H9 (cell line): ENCODE results near the gene FRY. TPM values are rescaled to one million over a fixed set of nuclear protein-coding genes. Genes with fewer than 3 reads are reported as not detected.

ENCODE experiments used
- DNase-seq: peaks from one replicate; pipeline ENCODE4 v3.0.0-alpha.2; 2017
- H2AFZ ChIP-seq: one replicate; pipeline ENCODE4 v1.6.1; 2013; ENCODE audit warnings: mild to moderate bottlenecking, low read length, control low read depth, moderate library complexity
- H2AK5ac ChIP-seq: 2 replicates; pipeline ENCODE4 v1.6.1; 2013; ENCODE audit warnings: low read length, control low read depth, mixed read lengths; ENCODE audit not compliant: insufficient read length
- H2BK120ac ChIP-seq: one replicate; pipeline ENCODE4 v1.6.1; 2013; ENCODE audit warnings: low read depth, mild to moderate bottlenecking, low read length, control low read depth, inconsistent platforms; ENCODE audit not compliant: poor library complexity, severe bottlenecking
- H2BK12ac ChIP-seq: 2 replicates; pipeline ENCODE4 v1.6.1; 2013; ENCODE audit warnings: low read length, control low read depth, mixed read lengths, low read depth; ENCODE audit not compliant: insufficient read length
- H2BK15ac ChIP-seq: 2 replicates; pipeline ENCODE4 v1.6.1; 2013; ENCODE audit warnings: low read depth, low read length, control low read depth
- H2BK20ac ChIP-seq: one replicate; pipeline ENCODE4 v1.6.1; 2013; ENCODE audit warnings: low read depth, mild to moderate bottlenecking, low read length, control low read depth, inconsistent platforms; ENCODE audit not compliant: poor library complexity, severe bottlenecking
- H2BK5ac ChIP-seq: 2 replicates; pipeline ENCODE4 v1.6.1; 2013; ENCODE audit warnings: low read length, control low read depth, mixed read lengths; ENCODE audit not compliant: insufficient read length
- H3K14ac ChIP-seq: 2 replicates; pipeline ENCODE4 v1.6.1; 2013; ENCODE audit warnings: low read length, control low read depth; ENCODE audit not compliant: insufficient read depth
- H3K18ac ChIP-seq: 2 replicates; pipeline ENCODE4 v1.6.1; 2013; ENCODE audit warnings: low read depth, mild to moderate bottlenecking, mixed read lengths, low read length, control low read depth; ENCODE audit not compliant: insufficient read length
- H3K23ac ChIP-seq: 2 replicates; pipeline ENCODE4 v1.6.1; 2013; ENCODE audit warnings: low read length, control low read depth, mixed read lengths, low read depth; ENCODE audit not compliant: insufficient read length
- H3K23me2 ChIP-seq: 2 replicates; pipeline ENCODE4 v1.6.1; 2013; ENCODE audit warnings: low read depth, mild to moderate bottlenecking, mixed read lengths, low read length, control low read depth; ENCODE audit not compliant: insufficient read length, poor library complexity, severe bottlenecking
- H3K27ac ChIP-seq: 2 replicates; pipeline ENCODE4 v1.5.1; 2013; ENCODE audit warnings: low read length, control low read depth, mixed read lengths, low read depth; ENCODE audit not compliant: insufficient read length
- H3K27me3 ChIP-seq: 2 replicates; pipeline ENCODE4 v1.6.1; 2013; ENCODE audit warnings: low read length, control low read depth, inconsistent platforms; ENCODE audit not compliant: insufficient read depth
- H3K4ac ChIP-seq: 2 replicates; pipeline ENCODE4 v1.6.1; 2013; ENCODE audit warnings: low read depth, mild to moderate bottlenecking, control low read depth, inconsistent platforms, low read length, moderate library complexity
- H3K4me1 ChIP-seq: 2 replicates; pipeline ENCODE4 v1.6.1; 2013; ENCODE audit warnings: low read length, control low read depth, inconsistent platforms; ENCODE audit not compliant: insufficient read depth
- H3K4me2 ChIP-seq: 2 replicates; pipeline ENCODE4 v1.6.1; 2013; ENCODE audit warnings: low read length, control low read depth, mixed read lengths; ENCODE audit not compliant: insufficient read length, insufficient read depth
- H3K56ac ChIP-seq: 2 replicates; pipeline ENCODE4 v1.6.1; 2013; ENCODE audit warnings: low read depth, mild to moderate bottlenecking, mixed read lengths, low read length, control low read depth; ENCODE audit not compliant: insufficient read length
- H3K79me1 ChIP-seq: 2 replicates; pipeline ENCODE4 v1.6.1; 2013; ENCODE audit warnings: low read depth, mild to moderate bottlenecking, moderate library complexity, low read length, control low read depth, inconsistent platforms; ENCODE audit not compliant: insufficient read depth, poor library complexity, severe bottlenecking
- H3K79me2 ChIP-seq: 2 replicates; pipeline ENCODE4 v1.6.1; 2013; ENCODE audit warnings: low read length, control low read depth, inconsistent platforms; ENCODE audit not compliant: insufficient read depth
- H3K9ac ChIP-seq: 2 replicates; pipeline ENCODE4 v1.6.1; 2013; ENCODE audit warnings: low read length, control low read depth, mixed read lengths; ENCODE audit not compliant: insufficient read length; ENCODE audit errors: extremely low read depth
- H3K9me3 ChIP-seq: one replicate; pipeline ENCODE4 v1.6.1; 2013; ENCODE audit warnings: low read depth, low read length, inconsistent platforms; ENCODE audit not compliant: control insufficient read depth
- H3T11ph ChIP-seq: one replicate; pipeline ENCODE4 v1.6.1; 2013; ENCODE audit warnings: mild to moderate bottlenecking, low read length, control low read depth, inconsistent platforms
- H4K20me1 ChIP-seq: one replicate; pipeline ENCODE4 v1.6.1; 2013; ENCODE audit not compliant: control insufficient read depth, insufficient read length, insufficient read depth
- H4K5ac ChIP-seq: 2 replicates; pipeline ENCODE4 v1.6.1; 2013; ENCODE audit warnings: low read depth, mild to moderate bottlenecking, mixed read lengths, low read length, control low read depth; ENCODE audit not compliant: insufficient read length
- H4K8ac ChIP-seq: replicated peaks from 2 replicates; pipeline ENCODE4 v1.6.1; 2013; ENCODE audit warnings: low read length, control low read depth, mixed read lengths, low read depth; ENCODE audit not compliant: insufficient read length
- H4K91ac ChIP-seq: 2 replicates; pipeline ENCODE4 v1.6.1; 2013; ENCODE audit warnings: low read depth, mild to moderate bottlenecking, moderate library complexity, mixed read lengths, low read length, control low read depth; ENCODE audit not compliant: insufficient read length
- H3K27ac Mint-ChIP-seq, 3 experiments: 2 replicates in 2 of 3; 3 replicates in 1 of 3; pipeline ENCODE4 v1.8.0; 2020 to 2021; ENCODE audit warnings: mixed read lengths in 3 of 3, mild to moderate bottlenecking in 1 of 3, moderate library complexity in 1 of 3
- H3K27me3 Mint-ChIP-seq: 2 replicates; pipeline ENCODE4 v1.8.0; 2021; ENCODE audit warnings: low read depth, mild to moderate bottlenecking, moderate library complexity, mixed read lengths
- H3K36me3 Mint-ChIP-seq, 3 experiments: 2 replicates in 2 of 3; 3 replicates in 1 of 3; pipeline ENCODE4 v1.8.0; 2020 to 2021; ENCODE audit warnings: low read depth in 3 of 3, mixed read lengths in 3 of 3; ENCODE audit not compliant: insufficient read depth in 1 of 3
- H3K4me1 Mint-ChIP-seq, 2 experiments: 2 replicates each; pipeline ENCODE4 v1.8.0; 2020; ENCODE audit warnings: mixed read lengths in 2 of 2
- H3K4me3 Mint-ChIP-seq, 2 experiments: 2 replicates in 1 of 2; 3 replicates in 1 of 2; pipeline ENCODE4 v1.8.0; 2020 to 2021; ENCODE audit warnings: mild to moderate bottlenecking in 2 of 2, mixed read lengths in 2 of 2, moderate library complexity in 1 of 2
- H3K9me3 Mint-ChIP-seq, 2 experiments: 2 replicates in 1 of 2; 3 replicates in 1 of 2; pipeline ENCODE4 v1.8.0; 2020; ENCODE audit warnings: mild to moderate bottlenecking in 2 of 2, mixed read lengths in 2 of 2, moderate library complexity in 1 of 2
- WGBS: extraction: QIAGEN DNeasy Blood & Tissue Kit; methylation state at CpG from one replicate; pipeline ENCODE4 v1.1.7; 2013; ENCODE audit warnings: missing lambda C conversion rate, low lambda C conversion rate, mixed read lengths; ENCODE audit not compliant: insufficient read length; ENCODE audit errors: extremely low coverage; 5-methylcytosine and 5-hydroxymethylcytosine counted together
- total RNA-seq: library from RNA; stranded (reverse); gene quantifications from 2 replicates; pipeline ENCODE4 v1.2.1, GENCODE V29; 2021
- TF ChIP-seq, protein P1 (sequence below): fragments of 200-600 bp; sonication (generic); conservative IDR thresholded peaks from 3 replicates; pipeline ENCODE4 v1.8.0; 2021; ENCODE audit warnings: antibody characterized with exemption, mild to moderate bottlenecking

Gene FRY
- total RNA-seq, 1 experiment from 2014 or later: 5.2 TPM

DNA sequence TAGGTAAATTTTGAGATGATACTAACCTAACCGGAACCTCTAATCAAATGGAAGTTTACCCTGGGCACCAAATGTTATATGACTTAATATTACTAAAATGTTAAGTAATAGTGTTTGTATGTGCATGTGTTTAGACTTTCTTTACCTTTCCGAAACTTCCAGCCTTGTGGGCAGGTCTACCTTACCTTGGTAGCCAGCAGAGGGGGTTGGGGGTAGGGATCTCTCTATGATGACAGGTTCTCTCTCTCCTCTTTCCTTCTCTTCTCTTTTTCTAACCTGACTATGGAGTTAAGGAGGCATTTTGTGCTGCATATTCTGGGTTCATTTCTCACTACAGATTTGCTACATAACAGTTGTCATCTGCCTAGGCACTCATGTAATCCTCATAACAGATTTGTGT lies 6.8 kb upstream of the FRY start:
- WGBS: no CpG with 5 or more reads among the region's 2 CpGs
- H3K9me3 Mint-ChIP-seq: no peaks in the 10 kb centered on the region

More for the DNA sequence above, 6.8 kb upstream of the FRY start:
- Histone ChIP-seq H2BK20ac (no peak overlapping the region), H3K23ac (no peak overlapping the region), H2AFZ (no peak overlapping the region), H3K9ac (no peak overlapping the region), H3K56ac (no peak overlapping the region), H2BK15ac (no peak overlapping the region; the same call in 1 of the 2 replicates), H4K8ac (no peak overlapping the region), H4K91ac (no peak overlapping the region), H3K4me1 (peaks cover 4% of the 10 kb centered on the region; the same call in 1 of the 2 replicates), H3K79me2 (no peaks in the 10 kb centered on the region), H3K23me2 (no peaks in the 10 kb centered on the region), H3K27me3 (no peaks in the 10 kb centered on the region), H3T11ph (no peak overlapping the region), H3K27ac (no peak overlapping the region), H4K5ac (no peak overlapping the region), H3K9me3 (no peaks in the 10 kb centered on the region), H2AK5ac (no peak overlapping the region), H2BK120ac (no peak overlapping the region), H3K14ac (no peak overlapping the region), H3K18ac (no peak overlapping the region), H2BK12ac (no peak overlapping the region), H4K20me1 (no peaks in the 10 kb centered on the region), H3K4ac (no peak overlapping the region), H3K79me1 (no peaks in the 10 kb centered on the region), H2BK5ac (no peak overlapping the region), H3K4me2 (no peak overlapping the region)
- peaks cover 48 to 51% of the 10 kb centered on the region in 2 experiments for H3K4me1 Mint-ChIP-seq
- no peaks in the 10 kb centered on the region for H3K27me3 Mint-ChIP-seq
- TF ChIP-seq, protein P1, sequence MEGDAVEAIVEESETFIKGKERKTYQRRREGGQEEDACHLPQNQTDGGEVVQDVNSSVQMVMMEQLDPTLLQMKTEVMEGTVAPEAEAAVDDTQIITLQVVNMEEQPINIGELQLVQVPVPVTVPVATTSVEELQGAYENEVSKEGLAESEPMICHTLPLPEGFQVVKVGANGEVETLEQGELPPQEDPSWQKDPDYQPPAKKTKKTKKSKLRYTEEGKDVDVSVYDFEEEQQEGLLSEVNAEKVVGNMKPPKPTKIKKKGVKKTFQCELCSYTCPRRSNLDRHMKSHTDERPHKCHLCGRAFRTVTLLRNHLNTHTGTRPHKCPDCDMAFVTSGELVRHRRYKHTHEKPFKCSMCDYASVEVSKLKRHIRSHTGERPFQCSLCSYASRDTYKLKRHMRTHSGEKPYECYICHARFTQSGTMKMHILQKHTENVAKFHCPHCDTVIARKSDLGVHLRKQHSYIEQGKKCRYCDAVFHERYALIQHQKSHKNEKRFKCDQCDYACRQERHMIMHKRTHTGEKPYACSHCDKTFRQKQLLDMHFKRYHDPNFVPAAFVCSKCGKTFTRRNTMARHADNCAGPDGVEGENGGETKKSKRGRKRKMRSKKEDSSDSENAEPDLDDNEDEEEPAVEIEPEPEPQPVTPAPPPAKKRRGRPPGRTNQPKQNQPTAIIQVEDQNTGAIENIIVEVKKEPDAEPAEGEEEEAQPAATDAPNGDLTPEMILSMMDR: peak; percentile 39; the same call in 1 of the 3 replicates
- H3K4me3 Mint-ChIP-seq: no peak overlapping the region
- no peaks in the 10 kb centered on the region for H3K36me3 Mint-ChIP-seq
- no peak overlapping the region for H3K27ac Mint-ChIP-seq
- no peak for DNase-seq
